Brain microvascular endothelial cell (primary cell): ENCODE data around the gene TNS3.

Experiments used
- DNase-seq: peaks from one replicate; pipeline ENCODE4 v3.0.0-alpha.2; 2020
- H3K27ac ChIP-seq: fragments of 250-450 bp; sonication (Bioruptor Pico); 2 replicates; pipeline ENCODE4 v1.5.1; 2020; ENCODE audit warnings: mild to moderate bottlenecking, moderate library complexity
- H3K27me3 ChIP-seq: fragments of 250-450 bp; sonication (Bioruptor Pico); replicated peaks from 2 replicates; pipeline ENCODE4 v1.5.1; 2020; ENCODE audit warnings: mild to moderate bottlenecking
- H3K36me3 ChIP-seq: fragments of 250-450 bp; sonication (Bioruptor Pico); replicated peaks from 2 replicates; pipeline ENCODE4 v1.5.1; 2020; ENCODE audit warnings: mild to moderate bottlenecking
- H3K4me3 ChIP-seq: 2 replicates; pipeline ENCODE4 v1.5.1; 2011; ENCODE audit warnings: low read depth, mild to moderate bottlenecking, control low read depth, low read length, moderate library complexity
- CTCF ChIP-seq: IDR thresholded peaks from 2 replicates; pipeline ENCODE4 v1.5.1; 2011; ENCODE audit warnings: low read depth, mild to moderate bottlenecking, moderate library complexity, low read length, control low read depth, inconsistent platforms; ENCODE audit errors: missing control alignments
- in situ Hi-C: cut with HindIII; loops from 2 replicates; pipeline ENCODE4 v1.10.0; 2017; ENCODE audit warnings: low sequenced_read_pairs, low pct_ligation_motif_present

The TNS3 gene

GRCh38 chr7:47258798-47259197, 323.1 kb downstream of the TNS3 start:
- TF ChIP-seq CTCF = no peak
- H3K27ac ChIP-seq = no peak overlapping the region
- H3K4me3 ChIP-seq = no peak overlapping the region
- no peaks in the 10 kb centered on the region for H3K36me3 ChIP-seq
- DNase-seq = no peak
- no peaks in the 10 kb centered on the region for H3K27me3 ChIP-seq
- in situ Hi-C loops = no loop called here

GRCh38 chr7:47256016-47256415, 325.9 kb downstream of the TNS3 start:
- no peak overlapping the region for H3K27ac ChIP-seq
- TF ChIP-seq CTCF = no peak
- H3K4me3 ChIP-seq = no peak overlapping the region
- H3K36me3 ChIP-seq = no peaks in the 10 kb centered on the region
- H3K27me3 ChIP-seq = no peaks in the 10 kb centered on the region
- in situ Hi-C loops = no loop called here
- no peak for DNase-seq

DNA sequence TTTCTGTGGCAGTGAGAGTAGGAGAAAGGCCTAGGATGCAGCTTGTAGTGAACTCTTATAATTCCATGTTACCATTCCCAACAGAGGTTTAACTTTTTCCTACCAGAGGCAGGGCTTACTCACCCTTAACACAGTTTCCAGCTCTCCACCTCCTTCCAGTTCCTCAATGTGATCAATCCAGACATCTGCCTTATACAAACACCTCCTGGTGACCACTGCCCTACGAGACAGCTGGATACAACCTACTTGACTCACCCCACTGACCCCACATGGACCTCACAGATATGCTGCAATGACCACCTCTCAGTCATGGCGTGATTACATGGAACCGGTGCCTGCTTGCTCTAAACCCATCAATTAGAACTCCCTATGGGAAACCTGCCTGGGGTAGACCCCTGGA, 326.5 kb downstream of the TNS3 start:
- Histone ChIP-seq H3K4me3 (no peak overlapping the region), H3K27me3 (no peaks in the 10 kb centered on the region), H3K27ac (no peak overlapping the region), H3K36me3 (no peaks in the 10 kb centered on the region)
- no peak for DNase-seq
- in situ Hi-C loops = no loop called here
- no peak for TF ChIP-seq CTCF

DNA sequence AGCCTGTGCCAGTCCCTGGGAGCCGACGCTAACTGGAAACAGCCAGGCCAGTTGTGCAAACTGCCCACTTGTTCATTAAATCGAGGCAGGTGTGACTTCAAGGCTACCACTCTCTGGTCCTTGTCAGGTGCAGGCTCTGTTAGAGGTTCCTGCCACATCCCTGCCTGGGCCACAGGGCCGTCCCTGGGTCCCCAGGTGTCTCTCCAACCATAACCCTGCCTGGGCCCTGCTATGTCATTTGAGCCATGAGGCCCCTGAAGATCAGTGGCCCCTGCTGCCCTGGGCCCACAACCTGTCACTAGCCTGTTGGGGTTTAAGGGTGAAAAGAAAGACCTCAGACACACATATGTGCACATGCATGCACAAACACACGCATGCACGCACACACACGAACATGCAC, 326.9 kb downstream of the TNS3 start:
- Histone ChIP-seq H3K4me3 (no peak overlapping the region), H3K27ac (no peak overlapping the region), H3K27me3 (no peaks in the 10 kb centered on the region), H3K36me3 (no peaks in the 10 kb centered on the region)
- in situ Hi-C loops = no loop called here
- TF ChIP-seq CTCF = no peak
- DNase-seq = no peak

- no peaks in the 10 kb centered on the region for H3K27me3 ChIP-seq
- no peaks in the 10 kb centered on the region for H3K36me3 ChIP-seq
- H3K4me3 ChIP-seq = peak overlapping the region; percentile 71
- peak; percentile 50 for TF ChIP-seq CTCF
- in situ Hi-C loops = no loop called here
- H3K27ac ChIP-seq = peak overlapping the region; percentile 0
- peak; percentile 28 for DNase-seq
Observed at GRCh38 chr7:47254081-47254977, 327.6 kb downstream of the TNS3 start.
